Endometrium (tissue), 2 donors: ENCODE data around the gene KRTAP3-3.
"Not testable (repeated sequence)": the region's sequence is repeated elsewhere in the genome, so short reads cannot be mapped to it uniquely, and the experiment has no call there.

Source experiments
- FAIRE-seq: peaks from 2 replicates; lab custom pipeline; 2012; peaks lifted over from hg19 to GRCh38; lab: Jason Lieb, UNC
- donor health status: control.
- donor health status: control.

Gene KRTAP3-3

GRCh38 chr17:40993839-40994238, at the start of gene KRTAP3-3:
Gene KRTAP3-3 (minus strand): TSS chr17:40994164. CDS start chr17:40994097, 67 bp downstream.
- FAIRE-seq: no peak

- no peak for FAIRE-seq
These were observed 49.0 kb upstream of the KRTAP3-3 start for GRCh38 chr17:41042953-41043352.

GRCh38 chr17:41040783-41041571, 47.0 kb upstream of the KRTAP3-3 start, which contains the start of gene KRTAP1-1:
Gene KRTAP1-1 (minus strand): TSS chr17:41041450. CDS start chr17:41041397, 53 bp downstream.
- FAIRE-seq: not testable (repeated sequence)

- no peak for FAIRE-seq
These were observed 43.9 kb upstream of the KRTAP3-3 start for GRCh38 chr17:41037853-41038350.

GRCh38 chr17:41034346-41034935, 40.5 kb upstream of the KRTAP3-3 start, which contains the start of gene KRTAP1-3:
Gene KRTAP1-3 (minus strand): TSS chr17:41034874. CDS start chr17:41034821, 53 bp downstream.
- not testable (repeated sequence) for FAIRE-seq

- no peak for FAIRE-seq
These were observed 35.8 kb upstream of the KRTAP3-3 start, which contains the start of gene KRTAP1-4 for GRCh38 chr17:41029633-41030245. Gene KRTAP1-4 (minus strand): TSS chr17:41030195. CDS start chr17:41030078, 117 bp downstream.

- peak; percentile 84 for FAIRE-seq
These were observed 32.9 kb upstream of the KRTAP3-3 start, which contains the start of gene KRTAP1-5 for GRCh38 chr17:41026715-41027471. Gene KRTAP1-5 (minus strand): TSS chr17:41027208. CDS start chr17:41027155, 53 bp downstream.

- no peak for FAIRE-seq
These were observed 30.7 kb upstream of the KRTAP3-3 start for GRCh38 chr17:41024697-41025096.

GRCh38 chr17:41020336-41020735, 26.4 kb upstream of the KRTAP3-3 start:
- FAIRE-seq: no peak

- no peak for FAIRE-seq
These were observed 25.5 kb upstream of the KRTAP3-3 start for GRCh38 chr17:41019415-41019814.

GRCh38 chr17:41018541-41018940, 24.6 kb upstream of the KRTAP3-3 start:
- no peak for FAIRE-seq

- no peak for FAIRE-seq
These were observed 22.7 kb upstream of the KRTAP3-3 start for GRCh38 chr17:41016578-41017215.

GRCh38 chr17:41015454-41015853, 21.5 kb upstream of the KRTAP3-3 start:
- no peak for FAIRE-seq

GRCh38 chr17:41013606-41014005, 19.6 kb upstream of the KRTAP3-3 start:
- no peak for FAIRE-seq

- FAIRE-seq: no peak
These were observed 19.2 kb upstream of the KRTAP3-3 start for GRCh38 chr17:41013181-41013580.

- no peak for FAIRE-seq
These were observed 18.6 kb upstream of the KRTAP3-3 start for GRCh38 chr17:41012326-41013120.

GRCh38 chr17:41010441-41010840, 16.5 kb upstream of the KRTAP3-3 start:
- FAIRE-seq: no peak

- no peak for FAIRE-seq
These were observed 16.0 kb upstream of the KRTAP3-3 start for GRCh38 chr17:41009936-41010335.

GRCh38 chr17:41009301-41009760, 15.4 kb upstream of the KRTAP3-3 start:
- FAIRE-seq: no peak

- FAIRE-seq: no peak
These were observed 14.8 kb upstream of the KRTAP3-3 start, which contains the start of gene KRTAP3-1 for GRCh38 chr17:41008811-41009210. Gene KRTAP3-1 (minus strand): TSS chr17:41009128. CDS start chr17:41009074, 54 bp downstream.
